ENCODE data around the gene NECAP2. TPM values are rescaled to one million over a fixed set of nuclear protein-coding genes. Genes with fewer than 3 reads are reported as not detected.

Gene NECAP2
- total and polyA plus RNA-seq, 4 donors, result 21.8 to 41.8 (median 26.2) TPM

DNA sequence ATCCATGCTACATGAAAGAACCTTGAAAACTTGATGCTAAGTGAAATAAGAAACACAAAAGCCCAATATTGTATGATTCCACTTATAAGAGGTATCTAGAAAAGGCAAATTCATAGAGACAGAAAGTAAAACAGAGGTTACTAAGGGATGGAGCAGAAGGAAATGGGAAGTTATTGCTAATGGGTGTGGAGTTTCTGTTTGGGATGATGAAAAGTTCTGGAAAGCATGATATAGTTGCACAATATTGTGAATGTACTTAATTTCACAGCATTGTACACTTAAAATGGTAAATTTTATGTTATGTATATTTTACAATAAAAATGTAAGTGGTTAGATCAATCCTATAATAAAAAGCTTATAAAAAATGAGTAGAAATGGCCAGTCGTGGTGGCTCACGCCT is 1.6 kb upstream of the NECAP2 start:
- WGBS, result 86% methylated on average over 2 of the region's 2 CpGs
- H3K4me3 ChIP-seq (ENCODE audit: low read depth in 1 of 3, low read length in 3 of 3), result no peak overlapping the region
- DNase-seq (ENCODE audit: low spot score), result no peak
- no peak overlapping the region for H3K9ac ChIP-seq (ENCODE audit: low read depth in 1 of 2, low read length in 2 of 2)
- H3K4me1 ChIP-seq (ENCODE audit: control insufficient read depth in 4 of 4, insufficient read depth in 4 of 4, low read length in 3 of 4), result peaks cover 3 to 22% (median 13%) of the 10 kb centered on the region in 4 donors
- H3K36me3 ChIP-seq (ENCODE audit: control insufficient read depth in 4 of 4, insufficient read depth in 3 of 4, low read depth in 1 of 4, low read length in 3 of 4), result peaks cover 0 to 3% (median under 1%) of the 10 kb centered on the region in 4 donors
- H3K27ac ChIP-seq (ENCODE audit: low read depth in 1 of 2, low read length in 2 of 2), result no peak overlapping the region
- no peaks in the 10 kb centered on the region for H3K9me3 ChIP-seq (ENCODE audit: control insufficient read depth in 4 of 4, low read length in 3 of 4)
- no peak for TF ChIP-seq HNF4A (conservative IDR thresholded peaks at IDR 0.05)
- TF ChIP-seq NR2F2 (IDR thresholded peaks at IDR 0.05), result no peak
- no peak for TF ChIP-seq TAF1 (conservative IDR thresholded peaks at IDR 0.05)
- TF ChIP-seq, protein P1, sequence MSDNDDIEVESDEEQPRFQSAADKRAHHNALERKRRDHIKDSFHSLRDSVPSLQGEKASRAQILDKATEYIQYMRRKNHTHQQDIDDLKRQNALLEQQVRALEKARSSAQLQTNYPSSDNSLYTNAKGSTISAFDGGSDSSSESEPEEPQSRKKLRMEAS (IDR thresholded peaks at IDR 0.05), result no peak
- TF ChIP-seq CTCF (IDR thresholded peaks at IDR 0.05; ENCODE audit: low read depth, low read length, missing input control), result no peak
- no peak for TF ChIP-seq RXRA (IDR thresholded peaks at IDR 0.05)
- TF ChIP-seq REST (IDR thresholded peaks at IDR 0.05), result no peak
- TF ChIP-seq, protein P2, sequence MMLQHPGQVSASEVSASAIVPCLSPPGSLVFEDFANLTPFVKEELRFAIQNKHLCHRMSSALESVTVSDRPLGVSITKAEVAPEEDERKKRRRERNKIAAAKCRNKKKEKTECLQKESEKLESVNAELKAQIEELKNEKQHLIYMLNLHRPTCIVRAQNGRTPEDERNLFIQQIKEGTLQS (IDR thresholded peaks at IDR 0.05), result no peak
- no peak for TF ChIP-seq SP1 (IDR thresholded peaks at IDR 0.05)
- TF ChIP-seq FOXA1 (IDR thresholded peaks at IDR 0.05), result no peak
- no peak for TF ChIP-seq FOXA2 (IDR thresholded peaks at IDR 0.05)
- TF ChIP-seq, protein P3, sequence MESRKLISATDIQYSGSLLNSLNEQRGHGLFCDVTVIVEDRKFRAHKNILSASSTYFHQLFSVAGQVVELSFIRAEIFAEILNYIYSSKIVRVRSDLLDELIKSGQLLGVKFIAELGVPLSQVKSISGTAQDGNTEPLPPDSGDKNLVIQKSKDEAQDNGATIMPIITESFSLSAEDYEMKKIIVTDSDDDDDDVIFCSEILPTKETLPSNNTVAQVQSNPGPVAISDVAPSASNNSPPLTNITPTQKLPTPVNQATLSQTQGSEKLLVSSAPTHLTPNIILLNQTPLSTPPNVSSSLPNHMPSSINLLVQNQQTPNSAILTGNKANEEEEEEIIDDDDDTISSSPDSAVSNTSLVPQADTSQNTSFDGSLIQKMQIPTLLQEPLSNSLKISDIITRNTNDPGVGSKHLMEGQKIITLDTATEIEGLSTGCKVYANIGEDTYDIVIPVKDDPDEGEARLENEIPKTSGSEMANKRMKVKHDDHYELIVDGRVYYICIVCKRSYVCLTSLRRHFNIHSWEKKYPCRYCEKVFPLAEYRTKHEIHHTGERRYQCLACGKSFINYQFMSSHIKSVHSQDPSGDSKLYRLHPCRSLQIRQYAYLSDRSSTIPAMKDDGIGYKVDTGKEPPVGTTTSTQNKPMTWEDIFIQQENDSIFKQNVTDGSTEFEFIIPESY (IDR thresholded peaks at IDR 0.05), result no peak
- TF ChIP-seq EGR1 (IDR thresholded peaks at IDR 0.05; ENCODE audit: low read depth in 2 of 2), result no peak
- no peak for TF ChIP-seq RAD21 (IDR thresholded peaks at IDR 0.05)
- no peak for TF ChIP-seq JUND (IDR thresholded peaks at IDR 0.05)
- no peak for TF ChIP-seq YY1 (IDR thresholded peaks at IDR 0.05)
- TF ChIP-seq GABPA (IDR thresholded peaks at IDR 0.05 in 1 of 2, conservative IDR thresholded peaks at IDR 0.05 in 1 of 2), result no peak
- TF ChIP-seq HNF4G (IDR thresholded peaks at IDR 0.05), result no peak
- no peaks in the 10 kb centered on the region for H3K27me3 ChIP-seq (ENCODE audit: control insufficient read depth in 4 of 4, insufficient read depth in 4 of 4, low read length in 3 of 4)
